ENCODE results near the gene DUSP3.

DUSP3 gene

DNA sequence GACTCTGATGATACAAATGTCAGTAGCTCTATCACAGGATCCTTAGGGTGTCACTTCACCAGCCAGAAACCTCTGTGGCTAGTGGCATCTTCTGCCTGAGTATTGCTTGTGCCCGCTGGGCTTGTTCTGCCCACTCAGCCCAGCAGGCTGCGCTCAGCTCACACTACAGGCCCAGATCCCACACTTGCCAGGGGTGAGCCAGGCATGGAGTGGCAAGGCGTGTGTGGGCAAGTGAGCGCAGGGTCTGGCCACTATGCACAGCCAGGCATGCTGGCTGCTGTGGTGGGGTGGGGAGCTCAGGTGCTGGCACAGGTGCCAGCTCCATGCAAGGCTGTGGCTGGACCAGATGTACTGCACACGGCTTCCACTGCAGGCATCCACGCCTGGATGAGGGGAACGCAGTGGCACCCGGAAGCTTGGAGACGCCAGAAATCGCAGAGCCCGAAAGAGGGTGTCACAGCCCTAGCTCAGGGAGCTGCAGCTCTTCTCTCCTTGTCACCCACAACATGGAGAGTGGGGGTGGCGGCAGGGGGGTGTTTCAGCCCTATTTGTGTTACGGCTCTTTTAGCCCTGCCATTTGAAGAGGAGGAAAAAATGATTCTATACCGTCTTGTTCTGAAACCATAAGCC lies 11.6 kb upstream of the DUSP3 start:
- TF ChIP-seq, protein P1, sequence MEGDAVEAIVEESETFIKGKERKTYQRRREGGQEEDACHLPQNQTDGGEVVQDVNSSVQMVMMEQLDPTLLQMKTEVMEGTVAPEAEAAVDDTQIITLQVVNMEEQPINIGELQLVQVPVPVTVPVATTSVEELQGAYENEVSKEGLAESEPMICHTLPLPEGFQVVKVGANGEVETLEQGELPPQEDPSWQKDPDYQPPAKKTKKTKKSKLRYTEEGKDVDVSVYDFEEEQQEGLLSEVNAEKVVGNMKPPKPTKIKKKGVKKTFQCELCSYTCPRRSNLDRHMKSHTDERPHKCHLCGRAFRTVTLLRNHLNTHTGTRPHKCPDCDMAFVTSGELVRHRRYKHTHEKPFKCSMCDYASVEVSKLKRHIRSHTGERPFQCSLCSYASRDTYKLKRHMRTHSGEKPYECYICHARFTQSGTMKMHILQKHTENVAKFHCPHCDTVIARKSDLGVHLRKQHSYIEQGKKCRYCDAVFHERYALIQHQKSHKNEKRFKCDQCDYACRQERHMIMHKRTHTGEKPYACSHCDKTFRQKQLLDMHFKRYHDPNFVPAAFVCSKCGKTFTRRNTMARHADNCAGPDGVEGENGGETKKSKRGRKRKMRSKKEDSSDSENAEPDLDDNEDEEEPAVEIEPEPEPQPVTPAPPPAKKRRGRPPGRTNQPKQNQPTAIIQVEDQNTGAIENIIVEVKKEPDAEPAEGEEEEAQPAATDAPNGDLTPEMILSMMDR (IDR thresholded peaks at IDR 0.05; ENCODE audit: low read depth, low read length): peak; percentile 13
- DNase-seq (ENCODE audit: low read depth in 2 of 2): no peak

DNA sequence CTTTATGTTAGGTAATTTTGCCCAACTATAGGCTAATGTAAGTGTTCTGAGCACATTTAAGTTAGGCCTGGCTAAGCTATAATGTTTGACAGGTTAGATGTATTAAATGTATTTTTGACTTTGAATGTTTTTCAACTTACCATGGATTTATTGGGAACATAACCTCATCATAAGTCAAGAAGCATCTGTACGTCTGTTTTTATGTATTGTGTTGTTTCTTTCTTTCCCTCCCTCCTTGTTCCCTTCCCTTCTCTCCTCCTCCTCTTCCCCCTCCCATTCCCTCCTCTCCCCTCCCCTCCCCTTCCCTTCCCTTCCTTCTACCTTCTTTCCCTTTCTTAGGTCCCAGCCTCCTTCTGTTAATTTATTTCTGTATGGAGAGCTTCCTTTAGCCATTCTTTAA lies 10.7 kb upstream of the DUSP3 start:
- no peak overlapping the region for H3K4me3 ChIP-seq (replicated peaks in 1 of 2; ENCODE audit: low read depth in 2 of 2, low read length in 2 of 2)
- DNase-seq (ENCODE audit: low read depth in 2 of 2): no peak
- TF ChIP-seq, protein P1 (IDR thresholded peaks at IDR 0.05; ENCODE audit: low read depth, low read length): no peak

More for the DNA sequence above, 11.6 kb upstream of the DUSP3 start:
- no peak overlapping the region for H3K4me3 ChIP-seq (replicated peaks in 1 of 2; ENCODE audit: low read depth in 2 of 2, low read length in 2 of 2)

- DNase-seq (ENCODE audit: low read depth in 2 of 2): no peak
- H3K4me3 ChIP-seq (replicated peaks in 1 of 2; ENCODE audit: low read depth in 2 of 2, low read length in 2 of 2): no peak overlapping the region
- TF ChIP-seq, protein P1 (IDR thresholded peaks at IDR 0.05; ENCODE audit: low read depth, low read length): no peak
Measured at GRCh38 chr17:43788540-43788939, 9.8 kb upstream of the DUSP3 start.

DNA sequence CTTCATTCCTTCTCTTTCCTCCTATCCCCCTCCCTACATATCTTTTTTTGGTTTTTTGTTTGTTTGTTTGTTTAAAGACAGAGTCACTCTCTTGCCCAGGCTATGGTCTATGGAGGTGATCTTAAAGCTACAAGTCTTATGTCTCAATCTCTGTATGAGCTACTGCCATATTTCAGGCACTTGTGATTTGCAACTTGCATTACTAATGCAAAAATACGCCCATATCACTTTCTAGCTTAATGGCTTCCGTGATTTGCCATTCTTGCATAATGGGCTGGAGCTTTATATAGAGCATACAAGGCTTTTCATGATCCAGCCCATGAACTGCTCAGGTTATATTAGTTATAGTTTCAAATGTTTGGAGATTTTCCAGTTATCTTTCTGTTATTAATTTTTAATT lies 9.0 kb upstream of the DUSP3 start:
- no peak for DNase-seq (ENCODE audit: low read depth in 2 of 2)
- no peak overlapping the region for H3K4me3 ChIP-seq (replicated peaks in 1 of 2; ENCODE audit: low read depth in 2 of 2, low read length in 2 of 2)
- TF ChIP-seq, protein P1 (IDR thresholded peaks at IDR 0.05; ENCODE audit: low read depth, low read length): no peak

- DNase-seq (ENCODE audit: low read depth in 2 of 2): peak; percentile 40 to 91
- TF ChIP-seq, protein P1 (IDR thresholded peaks at IDR 0.05; ENCODE audit: low read depth, low read length): no peak
- H3K4me3 ChIP-seq (replicated peaks in 1 of 2; ENCODE audit: low read depth in 2 of 2, low read length in 2 of 2): no peak overlapping the region
Measured at GRCh38 chr17:43784628-43785101, 5.9 kb upstream of the DUSP3 start.

- H3K4me3 ChIP-seq (replicated peaks in 1 of 2; ENCODE audit: low read depth in 2 of 2, low read length in 2 of 2): no peak overlapping the region
- DNase-seq (ENCODE audit: low read depth in 2 of 2): peak in 1 of 2 donors; percentile 72
- TF ChIP-seq, protein P1 (IDR thresholded peaks at IDR 0.05; ENCODE audit: low read depth, low read length): no peak
Measured at GRCh38 chr17:43784068-43784467, 5.3 kb upstream of the DUSP3 start.
